Activated CD4-positive, alpha-beta T cell treated with anti-CD3 and anti-CD28 coated beads for 24 hours (primary cell): ENCODE data around the gene UTP11.
A peak's percentile ranks its signal among the peaks of the same experiment; 100 is the strongest.

ENCODE experiments used
- DNase-seq, 2 donors: peaks; one replicate each; pipeline ENCODE4 v3.0.0-alpha.2; 2020; ENCODE audit warnings: low read depth in 2 of 2

The UTP11 gene

GRCh38 chr1:38046333-38046883 lies 33.9 kb downstream of the UTP11 start, which contains the start of gene POU3F1:
POU3F1 (minus strand) TSS chr1:38046793; CDS start chr1:38046743, 50 bp downstream.
- no peak for DNase-seq

- peak; percentile 71 to 72 for DNase-seq
Measured at GRCh38 chr1:38046884-38047602, 34.5 kb downstream of the UTP11 start.

GRCh38 chr1:38047603-38048141 lies 35.1 kb downstream of the UTP11 start:
- DNase-seq, result no peak

- DNase-seq, result no peak
Measured at GRCh38 chr1:38050397-38051078, 38.0 kb downstream of the UTP11 start.

- no peak for DNase-seq
Measured at GRCh38 chr1:38051079-38051543, 38.6 kb downstream of the UTP11 start.

- DNase-seq, result no peak
Measured at GRCh38 chr1:38052750-38053415, 40.3 kb downstream of the UTP11 start.

GRCh38 chr1:38053416-38054091 lies 41.0 kb downstream of the UTP11 start:
- DNase-seq, result no peak

GRCh38 chr1:38055398-38055797 lies 42.9 kb downstream of the UTP11 start:
- no peak for DNase-seq

- no peak for DNase-seq
Measured at GRCh38 chr1:38055965-38056364, 43.4 kb downstream of the UTP11 start.

- no peak for DNase-seq
Measured at GRCh38 chr1:38059635-38060250, 47.2 kb downstream of the UTP11 start.

- DNase-seq, result no peak
Measured at GRCh38 chr1:38060498-38060897, 48.0 kb downstream of the UTP11 start.

GRCh38 chr1:38061290-38061689 lies 48.8 kb downstream of the UTP11 start:
- no peak for DNase-seq

- no peak for DNase-seq
Measured at GRCh38 chr1:38061883-38062328, 49.4 kb downstream of the UTP11 start.

- no peak for DNase-seq
Measured at GRCh38 chr1:38062361-38063288, 50.1 kb downstream of the UTP11 start.

GRCh38 chr1:38063616-38064015 lies 51.1 kb downstream of the UTP11 start:
- DNase-seq, result no peak

GRCh38 chr1:38064197-38064903 lies 51.8 kb downstream of the UTP11 start:
- DNase-seq, result no peak

GRCh38 chr1:38068220-38068979 lies 55.9 kb downstream of the UTP11 start:
- no peak for DNase-seq

- DNase-seq, result no peak
Measured at GRCh38 chr1:38068980-38069340, 56.4 kb downstream of the UTP11 start.
